RKO (cell line): ENCODE data around the gene HMCN2.

Experiments used
- DNase-seq: peaks from one replicate; pipeline ENCODE4 v3.0.0-alpha.2; 2016; ENCODE audit warnings: low spot score

HMCN2 gene

GRCh38 chr9:130470950-130471349 is 205.4 kb downstream of the HMCN2 start:
- DNase-seq = no peak

- no peak for DNase-seq
Measured at GRCh38 chr9:130471411-130472183, 206.0 kb downstream of the HMCN2 start.

GRCh38 chr9:130472184-130472705 is 206.7 kb downstream of the HMCN2 start:
- DNase-seq = no peak

- DNase-seq = no peak
Measured at GRCh38 chr9:130473009-130473408, 207.4 kb downstream of the HMCN2 start.

GRCh38 chr9:130473566-130473965 is 208.0 kb downstream of the HMCN2 start:
- DNase-seq = no peak

GRCh38 chr9:130474106-130474505 is 208.5 kb downstream of the HMCN2 start:
- no peak for DNase-seq

GRCh38 chr9:130476151-130476730 is 210.7 kb downstream of the HMCN2 start:
- DNase-seq = no peak

GRCh38 chr9:130477564-130477963 is 212.0 kb downstream of the HMCN2 start:
- DNase-seq = no peak

GRCh38 chr9:130478152-130478551 is 212.6 kb downstream of the HMCN2 start:
- DNase-seq = no peak

- DNase-seq = no peak
Measured at GRCh38 chr9:130478736-130479575, 213.4 kb downstream of the HMCN2 start.

GRCh38 chr9:130479587-130479986 is 214.0 kb downstream of the HMCN2 start:
- DNase-seq = no peak

GRCh38 chr9:130480673-130481072 is 215.1 kb downstream of the HMCN2 start:
- DNase-seq = no peak

- DNase-seq = no peak
Measured at GRCh38 chr9:130482463-130482862, 216.9 kb downstream of the HMCN2 start.

GRCh38 chr9:130483371-130483971 is 217.9 kb downstream of the HMCN2 start:
- DNase-seq = no peak
